BLaER1 (cell line): ENCODE results near the gene ZNF407.
"Not testable (repeated sequence)": the region's sequence is repeated elsewhere in the genome, so short reads cannot be mapped to it uniquely, and the experiment has no call there.

Source experiments
- H3K27ac ChIP-seq: shearing (Covaris generic); formaldehyde crosslinking; 2 replicates; pipeline ENCODE4 v1.8.1; 2022
- H3K27me3 ChIP-seq: shearing (Covaris generic); formaldehyde crosslinking; 2 replicates; pipeline ENCODE4 v1.8.1; 2022
- H3K36me3 ChIP-seq: shearing (Covaris generic); formaldehyde crosslinking; 2 replicates; pipeline ENCODE4 v1.8.1; 2022
- H3K4me1 ChIP-seq: shearing (Covaris generic); formaldehyde crosslinking; 2 replicates; pipeline ENCODE4 v1.8.1; 2022
- H3K4me2 ChIP-seq: shearing (Covaris generic); formaldehyde crosslinking; 2 replicates; pipeline ENCODE4 v1.8.1; 2022
- H3K4me3 ChIP-seq: shearing (Covaris generic); formaldehyde crosslinking; 2 replicates; pipeline ENCODE4 v1.8.1; 2022
- H3K9ac ChIP-seq: shearing (Covaris generic); formaldehyde crosslinking; 2 replicates; pipeline ENCODE4 v1.8.1; 2022
- H3K9me3 ChIP-seq: shearing (Covaris generic); formaldehyde crosslinking; 2 replicates; pipeline ENCODE4 v1.8.1; 2022
- H4K20me1 ChIP-seq: shearing (Covaris generic); formaldehyde crosslinking; 2 replicates; pipeline ENCODE4 v1.8.1; 2022
- Cebpa-rat ChIP-seq: shearing (Covaris generic); IDR thresholded peaks from 2 replicates; pipeline ENCODE4 v1.8.1; 2022

Gene ZNF407

DNA sequence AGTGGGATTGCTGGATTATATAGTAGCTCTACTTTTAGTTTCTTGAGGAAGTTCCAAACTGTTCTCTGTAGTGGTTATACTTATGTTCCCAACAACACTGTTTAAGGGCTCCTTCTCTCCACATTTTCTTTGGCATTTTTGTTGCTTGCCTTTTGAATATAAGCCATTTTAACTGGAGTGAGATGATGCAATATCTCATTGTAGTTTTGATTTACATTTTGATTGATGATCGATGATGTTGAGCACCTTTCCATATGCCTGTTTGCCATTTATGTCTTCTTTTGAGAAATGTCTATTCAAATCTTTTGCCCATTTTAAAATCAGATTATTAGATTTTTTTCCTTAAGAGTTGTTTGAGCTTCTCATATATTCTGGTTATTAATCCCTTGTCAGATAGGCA, 368.0 kb downstream of the ZNF407 start:
- Histone ChIP-seq H3K27ac (no peak overlapping the region), H3K4me3 (no peak overlapping the region), H3K4me1 (no peaks in the 10 kb centered on the region), H3K4me2 (no peak overlapping the region), H3K36me3 (no peaks in the 10 kb centered on the region), H3K27me3 (no peaks in the 10 kb centered on the region), H4K20me1 (no peaks in the 10 kb centered on the region), H3K9me3 (peaks cover 7% of the 10 kb centered on the region), H3K9ac (no peak overlapping the region)
- TF ChIP-seq Cebpa-rat = peak; percentile 11; the same call in 1 of the 2 replicates

DNA sequence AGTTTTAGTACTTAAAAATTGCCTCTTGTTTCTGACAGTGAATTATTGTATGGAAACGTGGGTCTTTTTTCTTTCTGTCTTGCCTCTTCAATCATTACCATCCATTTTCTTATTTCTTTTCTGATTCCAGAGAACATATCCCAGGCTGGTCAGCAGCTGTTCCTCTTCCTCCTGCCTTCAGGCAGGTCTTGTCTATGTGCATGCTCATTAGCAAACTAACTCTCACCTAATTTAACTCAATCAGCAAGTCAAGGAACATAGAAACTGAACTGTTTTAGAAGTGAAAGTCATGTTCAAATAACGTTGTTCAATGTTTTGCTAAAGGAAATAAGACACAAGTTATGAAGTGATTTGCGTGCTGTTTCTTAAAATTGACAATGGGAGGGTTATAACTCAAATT, 369.8 kb downstream of the ZNF407 start:
- Histone ChIP-seq H3K9me3 (peaks cover 7% of the 10 kb centered on the region), H3K9ac (no peak overlapping the region), H4K20me1 (no peaks in the 10 kb centered on the region), H3K4me1 (no peaks in the 10 kb centered on the region), H3K27me3 (no peaks in the 10 kb centered on the region), H3K4me3 (no peak overlapping the region), H3K36me3 (no peaks in the 10 kb centered on the region), H3K4me2 (no peak overlapping the region), H3K27ac (no peak overlapping the region)
- no peak for TF ChIP-seq Cebpa-rat

DNA sequence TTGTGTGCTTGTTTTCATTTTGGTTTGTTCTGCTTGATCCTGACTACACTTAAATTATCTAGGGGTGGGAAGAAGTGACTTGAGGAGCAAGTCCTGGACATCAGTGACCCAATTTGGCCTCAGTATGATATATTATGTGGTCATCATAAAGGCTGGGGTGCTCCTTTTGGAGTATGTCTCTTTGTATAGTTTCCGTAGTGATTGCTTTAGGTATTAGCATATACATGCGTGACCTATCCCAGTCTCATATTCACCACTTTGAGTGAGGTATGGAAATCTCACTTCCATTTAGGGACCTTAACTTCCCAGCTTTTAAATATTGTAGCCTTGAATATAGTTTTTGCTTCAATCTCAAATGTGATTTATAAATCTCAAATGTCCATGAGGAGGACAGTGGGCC, 370.3 kb downstream of the ZNF407 start:
- Histone ChIP-seq H3K9ac (no peak overlapping the region), H3K27me3 (no peaks in the 10 kb centered on the region), H4K20me1 (no peaks in the 10 kb centered on the region), H3K4me2 (no peak overlapping the region), H3K36me3 (no peaks in the 10 kb centered on the region), H3K4me1 (no peaks in the 10 kb centered on the region), H3K9me3 (peaks cover 7% of the 10 kb centered on the region), H3K4me3 (no peak overlapping the region), H3K27ac (no peak overlapping the region)
- no peak for TF ChIP-seq Cebpa-rat

DNA sequence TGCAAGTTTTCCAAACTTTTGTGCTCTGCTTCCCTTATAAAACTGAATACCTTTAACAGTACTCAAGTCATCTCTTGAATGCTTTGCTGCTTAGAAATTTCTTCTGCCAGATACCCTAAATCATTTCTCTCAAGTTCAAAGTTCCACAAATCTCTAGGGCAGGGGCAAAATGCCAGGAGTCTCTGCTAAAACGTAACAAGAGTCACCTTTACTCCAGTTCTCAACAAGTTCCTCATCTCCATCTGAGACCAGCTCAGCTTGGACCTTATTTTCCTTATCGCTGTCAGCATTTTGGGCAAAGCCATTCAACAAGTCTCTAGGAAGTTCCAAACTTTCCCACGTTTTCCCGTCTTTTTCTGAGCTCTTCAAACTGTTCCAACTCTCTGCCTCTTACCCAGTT, 373.7 kb downstream of the ZNF407 start:
- not testable (repeated sequence) for H3K9me3 ChIP-seq, H4K20me1 ChIP-seq, H3K4me2 ChIP-seq, H3K36me3 ChIP-seq, H3K9ac ChIP-seq, H3K4me1 ChIP-seq, H3K4me3 ChIP-seq, H3K27ac ChIP-seq, H3K27me3 ChIP-seq

DNA sequence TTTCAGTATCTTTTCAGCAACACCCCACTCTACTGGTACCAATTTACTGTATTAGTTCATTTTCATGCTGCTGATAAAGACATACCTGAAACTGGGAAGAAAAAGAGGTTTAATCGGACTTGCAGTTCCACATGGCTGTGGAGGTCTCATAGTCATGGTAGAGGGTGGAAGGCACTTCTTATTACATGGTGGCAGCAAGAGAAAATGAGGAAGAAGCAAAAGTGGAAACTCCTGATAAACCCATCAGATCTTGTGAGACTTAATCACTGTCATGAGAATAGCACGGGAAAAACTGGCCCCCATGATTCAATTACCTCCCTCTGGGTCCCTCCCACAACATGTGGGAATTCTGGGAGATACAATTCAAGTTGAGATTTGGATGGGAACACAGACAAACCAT, 374.1 kb downstream of the ZNF407 start:
- H3K36me3 ChIP-seq, H3K27me3 ChIP-seq: not testable (repeated sequence)

DNA sequence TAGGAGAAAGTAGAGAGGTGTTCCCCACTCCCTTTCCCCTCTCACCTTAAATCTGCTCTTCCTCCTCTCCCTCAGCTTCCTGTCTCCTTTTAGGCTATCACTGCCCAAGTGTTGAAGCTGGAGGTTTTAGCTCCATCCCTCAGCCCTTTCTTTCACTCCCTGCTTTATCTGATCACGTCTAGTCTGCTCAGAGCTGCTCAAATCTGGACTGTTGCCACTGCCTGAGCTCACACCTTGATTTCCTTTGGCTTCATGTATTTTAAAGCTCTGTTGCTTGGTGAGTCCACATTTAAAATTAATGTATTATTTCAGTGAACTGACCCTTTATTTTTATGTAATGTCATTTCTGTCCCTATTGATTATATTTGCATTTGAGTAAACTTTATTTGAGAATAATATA, 374.7 kb downstream of the ZNF407 start:
- TF ChIP-seq Cebpa-rat = no peak
- Histone ChIP-seq H3K9me3 (no peaks in the 10 kb centered on the region), H3K36me3 (no peaks in the 10 kb centered on the region), H3K9ac (no peak overlapping the region), H3K4me1 (no peaks in the 10 kb centered on the region), H3K4me3 (no peak overlapping the region), H3K27ac (no peak overlapping the region), H4K20me1 (no peaks in the 10 kb centered on the region), H3K4me2 (no peak overlapping the region), H3K27me3 (no peaks in the 10 kb centered on the region)

More for the DNA sequence above, 374.1 kb downstream of the ZNF407 start:
- not testable (repeated sequence) for H3K4me1 ChIP-seq, H3K27ac ChIP-seq, H3K4me2 ChIP-seq, H3K4me3 ChIP-seq, H3K9ac ChIP-seq, H4K20me1 ChIP-seq, H3K9me3 ChIP-seq

DNA sequence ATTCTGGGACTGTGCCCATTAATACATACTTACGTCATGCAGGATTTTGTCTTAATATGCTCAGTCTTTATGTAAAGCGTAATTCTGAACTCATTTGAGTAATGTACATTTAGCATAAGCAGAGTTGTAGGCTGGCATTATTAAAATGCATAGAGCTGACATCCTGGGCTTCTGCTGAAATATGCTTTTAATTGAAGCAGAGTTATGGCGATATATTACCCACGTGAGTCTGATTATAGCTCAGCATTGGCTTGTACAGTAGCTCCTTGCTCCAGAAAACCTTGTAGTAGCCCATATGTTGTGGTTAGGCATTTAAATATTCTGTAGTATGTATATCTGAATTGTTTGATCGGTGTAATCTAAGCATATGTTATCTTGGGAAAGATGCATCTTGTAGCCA, 377.3 kb downstream of the ZNF407 start:
- no peaks in the 10 kb centered on the region for H3K4me1 ChIP-seq
- no peaks in the 10 kb centered on the region for H3K27me3 ChIP-seq
- H4K20me1 ChIP-seq = no peaks in the 10 kb centered on the region
- TF ChIP-seq Cebpa-rat = no peak
- no peak overlapping the region for H3K4me3 ChIP-seq
- H3K9me3 ChIP-seq = no peaks in the 10 kb centered on the region
- H3K9ac ChIP-seq = no peak overlapping the region
- H3K36me3 ChIP-seq = no peaks in the 10 kb centered on the region
- no peak overlapping the region for H3K27ac ChIP-seq
- H3K4me2 ChIP-seq = no peak overlapping the region

DNA sequence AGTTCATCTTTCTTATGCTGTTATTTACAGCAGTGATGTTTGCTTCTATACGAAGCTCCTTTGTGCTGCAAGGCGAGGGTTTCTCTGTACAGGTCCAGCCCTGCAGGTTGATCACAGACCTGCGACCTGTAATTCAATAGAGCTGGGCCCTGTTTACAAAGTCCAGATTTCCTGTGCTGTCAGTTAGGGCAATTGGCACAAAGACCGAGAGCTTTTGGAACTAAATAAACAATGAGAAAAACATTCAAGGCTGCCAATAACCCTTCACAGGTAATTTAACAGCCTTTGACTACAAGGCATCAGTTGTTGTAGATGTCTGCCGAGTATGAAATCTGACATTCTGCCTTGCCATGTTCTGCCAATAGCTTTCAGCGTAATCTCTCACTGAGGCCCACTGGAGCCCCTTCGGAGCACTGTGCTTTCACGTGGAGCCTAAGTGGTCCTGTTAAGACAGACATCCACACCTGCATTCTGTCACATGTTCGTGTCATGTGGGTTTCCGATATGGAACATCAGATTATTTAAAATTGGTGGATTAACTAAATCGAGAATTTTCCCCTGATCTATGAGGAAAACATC, 378.8 kb downstream of the ZNF407 start:
- Histone ChIP-seq H3K9me3 (no peaks in the 10 kb centered on the region), H3K4me1 (no peaks in the 10 kb centered on the region), H3K4me2 (no peak overlapping the region), H4K20me1 (no peaks in the 10 kb centered on the region), H3K9ac (no peak overlapping the region), H3K4me3 (no peak overlapping the region), H3K27me3 (no peaks in the 10 kb centered on the region), H3K36me3 (peaks cover 5% of the 10 kb centered on the region; the same call in 1 of the 2 replicates), H3K27ac (no peak overlapping the region)
- no peak for TF ChIP-seq Cebpa-rat

DNA sequence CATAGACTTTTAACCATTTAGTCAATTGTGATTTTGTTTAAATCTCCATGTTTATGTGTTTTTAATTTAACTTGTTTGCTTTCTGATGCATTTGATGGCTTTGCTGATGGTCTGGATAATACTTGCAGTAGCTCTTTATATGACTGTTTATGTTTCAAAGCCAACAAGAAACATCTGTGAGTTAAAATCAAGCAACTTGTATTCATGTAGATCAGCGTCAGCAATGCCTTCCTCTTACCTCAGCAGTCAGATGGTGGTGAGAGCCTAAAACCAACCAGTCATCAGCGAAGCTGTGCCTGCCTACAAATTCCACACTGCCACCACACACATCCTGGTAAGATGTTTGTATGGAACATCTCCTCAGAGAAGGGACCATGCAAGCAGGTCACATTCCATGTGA, 379.4 kb downstream of the ZNF407 start:
- no peak overlapping the region for H3K4me2 ChIP-seq
- no peak for TF ChIP-seq Cebpa-rat
- H3K9ac ChIP-seq = no peak overlapping the region
- H3K4me1 ChIP-seq = no peaks in the 10 kb centered on the region
- H3K4me3 ChIP-seq = no peak overlapping the region
- H4K20me1 ChIP-seq = no peaks in the 10 kb centered on the region
- H3K36me3 ChIP-seq = peaks cover 8% of the 10 kb centered on the region; the same call in 1 of the 2 replicates
- H3K9me3 ChIP-seq = no peaks in the 10 kb centered on the region
- no peak overlapping the region for H3K27ac ChIP-seq
- H3K27me3 ChIP-seq = no peaks in the 10 kb centered on the region

DNA sequence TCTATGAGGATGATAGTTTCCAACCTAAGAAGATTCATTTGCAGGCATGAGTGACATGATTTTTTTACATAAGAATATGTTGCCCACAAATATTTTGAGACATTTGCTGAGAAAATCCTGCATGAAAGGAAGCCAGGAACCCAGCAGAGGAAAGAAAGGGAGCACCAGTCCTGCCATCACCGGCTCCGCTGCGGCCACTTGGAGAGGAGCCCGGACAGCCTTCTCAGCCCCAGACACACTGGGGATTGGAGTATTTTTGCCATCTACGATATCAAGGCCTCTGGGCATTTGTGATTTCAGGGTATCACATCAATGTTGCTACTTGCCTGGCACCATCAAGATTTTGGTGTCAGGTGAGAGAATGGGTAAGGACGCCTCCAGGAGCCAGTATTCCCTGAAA, 383.0 kb downstream of the ZNF407 start:
- TF ChIP-seq Cebpa-rat = no peak
- no peaks in the 10 kb centered on the region for H3K4me1 ChIP-seq
- no peaks in the 10 kb centered on the region for H3K9me3 ChIP-seq
- H3K9ac ChIP-seq = no peak overlapping the region
- no peaks in the 10 kb centered on the region for H3K27me3 ChIP-seq
- H4K20me1 ChIP-seq = no peaks in the 10 kb centered on the region
- H3K36me3 ChIP-seq = peaks cover 8% of the 10 kb centered on the region; the same call in 1 of the 2 replicates
- no peak overlapping the region for H3K27ac ChIP-seq
- no peak overlapping the region for H3K4me2 ChIP-seq
- H3K4me3 ChIP-seq = no peak overlapping the region

DNA sequence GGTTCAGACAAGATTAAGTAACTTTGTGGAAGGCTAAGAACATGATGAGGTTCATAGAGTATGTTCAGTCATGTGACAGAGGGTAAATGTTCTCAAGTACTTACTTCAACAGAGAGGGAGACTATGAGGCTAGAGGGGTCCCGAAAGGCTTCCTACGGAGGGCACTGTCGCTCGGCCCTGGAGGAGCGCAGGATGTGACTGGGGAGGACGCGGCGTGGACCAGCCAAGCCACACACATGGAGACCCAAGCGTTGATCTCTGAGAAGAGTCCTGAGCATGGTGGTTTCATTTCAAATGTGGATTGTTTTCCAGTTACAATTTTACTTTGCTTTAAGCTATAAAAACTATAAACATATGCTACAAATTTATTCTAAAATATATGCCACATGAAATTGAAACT, 383.8 kb downstream of the ZNF407 start:
- Histone ChIP-seq H3K9me3 (no peaks in the 10 kb centered on the region), H3K27me3 (no peaks in the 10 kb centered on the region), H3K27ac (no peak overlapping the region), H3K4me3 (no peak overlapping the region), H3K4me2 (no peak overlapping the region), H3K36me3 (peaks cover 8% of the 10 kb centered on the region; the same call in 1 of the 2 replicates), H3K4me1 (no peaks in the 10 kb centered on the region), H4K20me1 (no peaks in the 10 kb centered on the region), H3K9ac (no peak overlapping the region)
- no peak for TF ChIP-seq Cebpa-rat
